Astrocyte of the cerebellum (primary cell): ENCODE results near the gene SORL1.

Experiments
- DNase-seq: peaks from one replicate; pipeline ENCODE4 v3.0.0-alpha.2; 2011; ENCODE audit warnings: low read depth
- H3K4me3 ChIP-seq: 2 replicates; pipeline ENCODE4 v1.5.1; 2011; ENCODE audit warnings: mild to moderate bottlenecking, low read depth, low read length, moderate library complexity
- CTCF ChIP-seq: IDR thresholded peaks from 2 replicates; pipeline ENCODE4 v1.5.1; 2012; ENCODE audit warnings: low read length, low read depth, moderate library complexity, mild to moderate bottlenecking; ENCODE audit errors: missing control alignments
- in situ Hi-C: cut with HindIII; loops from 2 replicates; pipeline ENCODE4 v1.10.0; 2017; ENCODE audit warnings: low sequenced_read_pairs

SORL1 gene

GRCh38 chr11:121681550-121682268, 229.6 kb downstream of the SORL1 start:
- no peak for TF ChIP-seq CTCF
- DNase-seq = no peak
- H3K4me3 ChIP-seq = no peak overlapping the region
- in situ Hi-C loops = no loop called here
